CD4-positive, alpha-beta T cell treated with Interleukin-17A for 1 hour (primary cell): Measurements from ENCODE around the gene NSG2.
"Not testable (repeated sequence)": the region's sequence is repeated elsewhere in the genome, so short reads cannot be mapped to it uniquely, and the experiment has no call there.

ENCODE experiments used
- DNase-seq: peaks from one replicate; pipeline ENCODE4 v3.0.0-alpha.2; 2020

The NSG2 gene

GRCh38 chr5:174045470-174046025 lies at the start of gene NSG2:
Gene NSG2 (plus strand): TSS chr5:174045706. CDS start chr5:174046756, 1,050 bp downstream.
- no peak for DNase-seq

GRCh38 chr5:173997331-173997730 lies 48.2 kb upstream of the NSG2 start:
- DNase-seq = no peak

- no peak for DNase-seq
These were observed 47.0 kb upstream of the NSG2 start for GRCh38 chr5:173998531-173998930.

- no peak for DNase-seq
These were observed 45.4 kb upstream of the NSG2 start for GRCh38 chr5:174000076-174000475.

- no peak for DNase-seq
These were observed 41.7 kb upstream of the NSG2 start for GRCh38 chr5:174003795-174004194.

- no peak for DNase-seq
These were observed 36.6 kb upstream of the NSG2 start for GRCh38 chr5:174008922-174009321.

- DNase-seq = no peak
These were observed 35.1 kb upstream of the NSG2 start for GRCh38 chr5:174010365-174010764.

- DNase-seq = no peak
These were observed 34.1 kb upstream of the NSG2 start for GRCh38 chr5:174011441-174011840.

- not testable (repeated sequence) for DNase-seq
These were observed 25.2 kb upstream of the NSG2 start for GRCh38 chr5:174020069-174020927.

- no peak for DNase-seq
These were observed 24.6 kb upstream of the NSG2 start for GRCh38 chr5:174020928-174021304.

GRCh38 chr5:174022384-174023095 lies 23.0 kb upstream of the NSG2 start:
- DNase-seq = no peak

GRCh38 chr5:174030286-174030685 lies 15.2 kb upstream of the NSG2 start:
- DNase-seq = no peak

- DNase-seq = no peak
These were observed 846 bp upstream of the NSG2 start for GRCh38 chr5:174044466-174045254.

GRCh38 chr5:174046558-174046957 lies 1.1 kb downstream of the NSG2 start:
- DNase-seq = no peak

GRCh38 chr5:174047472-174048099 lies 2.1 kb downstream of the NSG2 start:
- DNase-seq = no peak

GRCh38 chr5:174052636-174053035 lies 7.1 kb downstream of the NSG2 start:
- DNase-seq = no peak

GRCh38 chr5:174053905-174054304 lies 8.4 kb downstream of the NSG2 start:
- DNase-seq = no peak

- DNase-seq = peak; percentile 1
These were observed 10.8 kb downstream of the NSG2 start for GRCh38 chr5:174056064-174056847.

- no peak for DNase-seq
These were observed 11.7 kb downstream of the NSG2 start for GRCh38 chr5:174057206-174057605.

GRCh38 chr5:174058433-174059122 lies 13.1 kb downstream of the NSG2 start:
- no peak for DNase-seq

- DNase-seq = no peak
These were observed 13.7 kb downstream of the NSG2 start for GRCh38 chr5:174059247-174059646.
